Bone marrow (tissue), 2 donors: ENCODE data around the gene ACVR2B.

Experiments used
- DNase-seq, 2 donors: peaks; one replicate each; lab custom pipeline; 2025; lab: John Stamatoyannopoulos, UW

Gene ACVR2B

DNA sequence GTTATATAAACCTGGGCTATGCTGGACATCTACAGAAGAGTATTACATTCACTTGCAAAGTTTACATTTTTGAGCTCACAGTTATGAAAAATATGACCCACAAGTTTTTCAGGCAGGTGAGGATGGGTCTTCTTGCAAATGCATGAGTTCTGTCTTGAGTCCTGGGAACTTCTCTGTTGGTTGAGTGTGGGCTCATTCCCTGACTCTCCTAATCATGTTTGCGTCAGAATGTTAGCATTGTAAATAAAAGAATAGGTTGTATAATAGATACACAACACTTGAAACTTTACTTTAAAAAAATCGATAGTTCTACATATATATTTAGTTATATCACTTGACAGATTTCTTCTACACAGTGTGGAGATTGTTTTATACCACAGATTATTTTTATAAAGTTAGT lies 35.3 kb downstream of the ACVR2B start:
- no peak for DNase-seq

DNA sequence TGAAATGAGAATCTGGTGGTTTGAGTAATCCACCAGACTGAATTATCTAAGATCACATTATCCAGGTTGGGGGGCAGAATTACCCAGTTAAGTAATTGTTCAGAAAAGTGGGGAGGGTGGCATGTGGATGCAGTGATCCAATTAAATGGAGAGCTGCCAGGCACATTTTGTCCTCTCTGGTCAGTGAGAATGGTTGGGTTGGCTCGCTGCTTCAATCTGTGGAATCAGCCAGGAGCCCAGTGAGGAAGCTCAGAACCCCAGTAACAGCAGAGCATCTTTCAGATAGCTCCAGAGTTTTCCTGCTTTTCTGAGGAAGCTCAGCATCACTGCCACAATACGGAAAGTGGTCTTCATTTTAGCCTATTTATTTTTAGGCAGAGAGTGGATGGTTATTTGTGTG lies 36.1 kb downstream of the ACVR2B start:
- no peak for DNase-seq

DNA sequence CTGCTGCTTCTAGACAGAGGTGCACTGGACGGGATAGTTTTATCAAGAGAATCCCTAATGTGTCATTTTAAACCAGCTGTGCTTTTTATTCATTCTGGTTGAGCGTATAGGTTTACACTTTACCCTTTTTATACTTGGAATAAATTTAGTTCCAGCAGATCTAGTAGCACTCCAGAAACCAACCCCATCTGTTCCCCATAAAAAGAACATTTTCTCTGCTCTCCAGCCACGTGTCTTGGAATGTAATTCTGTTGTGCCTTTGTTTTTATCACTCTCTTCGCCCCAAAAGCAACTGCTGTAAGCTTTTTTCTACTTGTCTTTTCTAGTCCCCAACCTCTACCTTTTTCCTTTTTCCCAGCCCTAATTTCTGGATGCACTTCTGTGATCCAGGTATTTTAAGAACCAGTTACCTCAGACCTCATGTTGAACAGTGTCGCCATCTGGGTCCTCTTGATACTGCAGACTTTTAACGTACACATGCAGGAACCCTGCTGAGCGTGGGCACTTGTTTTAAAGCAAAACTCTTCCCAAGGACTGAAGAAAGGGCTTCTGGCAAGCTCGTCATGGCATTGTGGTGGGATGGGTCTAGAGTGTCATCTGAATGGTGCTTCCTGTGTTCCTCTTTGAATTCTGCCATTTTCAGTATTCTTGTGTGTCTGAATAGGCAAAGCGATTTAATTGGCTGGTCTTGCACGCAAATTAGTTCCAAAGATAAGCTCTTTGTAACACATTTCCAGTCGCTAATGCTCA lies 36.8 kb downstream of the ACVR2B start:
- DNase-seq, result no peak

DNA sequence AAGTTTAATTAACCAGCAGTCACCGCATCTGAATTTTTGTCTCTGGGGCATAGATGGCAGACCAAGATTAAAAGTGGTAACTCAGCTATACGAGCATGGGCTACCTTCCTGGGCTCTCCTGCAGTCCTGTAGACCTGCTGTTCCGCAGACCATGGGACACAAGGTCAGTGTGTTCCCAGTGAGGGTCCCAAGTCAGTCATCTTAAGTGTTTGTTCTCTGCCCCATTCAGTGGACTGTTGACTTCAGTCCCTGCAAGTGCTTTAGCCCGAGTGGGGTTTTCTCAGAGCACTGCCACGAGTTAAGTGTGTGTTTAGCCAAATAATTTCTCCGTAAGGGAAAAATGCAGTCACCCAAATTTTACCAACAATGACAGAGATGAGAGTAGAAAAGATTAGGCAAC lies 37.5 kb downstream of the ACVR2B start:
- no peak for DNase-seq

DNA sequence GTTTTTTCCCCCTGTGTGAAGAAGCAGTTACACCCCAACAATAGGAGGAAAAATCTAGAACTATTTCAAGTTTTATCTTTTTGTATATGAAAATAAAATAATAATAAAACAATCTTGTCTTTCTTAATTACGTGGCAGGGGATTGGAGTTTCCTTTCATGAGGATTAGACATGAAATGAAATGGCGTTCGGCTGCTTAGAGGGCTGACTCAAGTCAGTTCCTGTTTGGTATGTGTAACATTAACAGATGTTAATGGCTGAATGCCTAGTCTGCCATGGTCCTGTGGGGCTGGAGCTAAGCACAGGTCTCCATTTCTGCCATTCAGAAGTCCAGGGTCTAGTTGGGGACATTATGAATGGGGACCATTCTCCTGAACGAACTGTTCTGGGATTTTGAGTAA lies 39.3 kb downstream of the ACVR2B start:
- no peak for DNase-seq

DNA sequence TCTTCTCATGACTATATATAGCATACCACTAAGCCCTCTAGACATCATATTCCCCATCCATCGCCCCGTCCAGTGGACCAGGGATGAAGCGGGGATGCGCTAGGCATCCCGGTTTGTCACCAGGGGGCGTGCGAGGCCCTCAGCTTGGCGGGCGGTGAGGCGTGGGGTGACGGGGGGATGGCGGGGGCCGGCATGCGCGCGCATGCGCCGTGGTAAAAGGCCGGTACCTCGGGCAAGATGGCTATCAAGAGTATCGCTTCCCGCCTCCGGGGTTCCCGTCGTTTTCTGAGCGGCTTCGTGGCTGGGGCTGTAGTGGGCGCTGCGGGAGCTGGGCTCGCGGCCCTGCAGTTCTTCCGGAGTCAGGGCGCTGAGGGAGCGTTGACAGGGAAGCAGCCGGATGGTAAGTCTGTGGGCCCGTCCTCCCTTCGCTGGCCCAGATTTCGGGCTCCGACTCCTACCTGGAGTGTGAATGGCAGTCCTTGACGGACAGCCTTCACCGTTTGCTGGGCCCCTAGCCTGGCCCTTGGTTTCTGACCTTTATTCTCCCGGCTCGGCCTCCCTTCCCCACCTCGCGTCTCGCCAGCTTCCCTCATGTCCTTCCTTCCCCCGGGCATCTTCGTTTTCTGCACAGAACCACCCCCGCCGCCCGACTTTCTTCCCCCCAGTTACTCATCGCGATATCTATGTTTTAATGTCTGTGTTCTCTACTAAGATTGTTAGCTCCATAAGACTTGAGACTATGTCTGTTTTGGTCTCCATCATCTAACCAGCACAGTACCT lies 42.6 kb downstream of the ACVR2B start, which contains the start of gene EXOG:
TSS of gene EXOG (plus strand) at position 210 of the 780 bp plus-strand sequence. CDS start at position 238, 28 bp downstream.
- DNase-seq, result peak; percentile 81 to 92

DNA sequence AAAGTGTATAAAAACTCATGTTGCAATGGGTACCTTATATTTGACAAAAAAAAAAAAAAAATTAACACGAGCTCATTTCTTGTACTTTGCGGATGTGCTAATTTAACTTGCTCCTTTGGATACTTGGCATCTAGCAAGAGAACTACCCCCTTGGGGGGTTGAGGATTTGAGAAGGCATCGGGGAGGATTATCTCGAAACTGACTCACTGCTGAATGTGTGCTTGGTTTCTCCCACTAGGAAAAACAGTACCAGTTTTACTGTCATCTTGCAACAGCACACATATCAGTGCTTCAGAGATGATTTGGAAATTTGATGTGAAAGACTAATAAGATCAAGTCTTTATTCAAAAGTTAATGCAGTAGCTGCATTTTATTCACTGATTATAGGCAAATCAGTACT lies 43.3 kb downstream of the ACVR2B start:
- no peak for DNase-seq

DNA sequence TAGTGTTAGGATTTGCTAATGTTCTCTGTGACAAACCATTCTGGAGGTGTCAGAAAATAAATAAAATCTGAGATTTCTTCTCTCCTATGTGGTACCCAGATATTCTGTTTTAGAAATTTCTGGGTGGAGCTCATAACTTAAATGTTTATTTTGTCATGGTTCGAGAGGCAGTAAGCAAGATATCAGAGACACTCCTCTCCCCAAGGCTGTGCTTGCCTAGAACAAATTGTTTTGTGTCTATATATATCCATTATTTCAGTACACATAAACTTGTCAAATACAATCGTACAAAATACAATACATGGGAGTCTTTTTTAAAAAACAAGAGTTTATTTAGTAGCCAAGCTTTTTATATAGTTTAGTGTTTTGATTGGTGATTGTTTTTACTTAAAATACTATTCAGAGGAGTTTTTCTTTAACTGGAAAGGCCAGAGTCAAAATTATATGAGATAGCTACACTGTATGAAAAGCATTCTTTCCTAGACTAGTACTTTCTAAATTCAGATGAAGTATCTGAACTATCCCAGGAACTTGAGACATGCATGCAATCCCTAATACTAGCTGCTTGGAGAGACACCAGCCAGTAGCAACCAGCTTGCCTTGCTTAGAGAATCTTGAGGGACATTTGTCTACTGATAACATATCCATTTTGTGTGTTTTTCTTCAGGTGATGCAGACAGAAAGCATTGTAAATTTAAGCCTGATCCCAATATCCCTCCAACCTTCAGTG lies 47.2 kb downstream of the ACVR2B start:
- DNase-seq, result no peak

DNA sequence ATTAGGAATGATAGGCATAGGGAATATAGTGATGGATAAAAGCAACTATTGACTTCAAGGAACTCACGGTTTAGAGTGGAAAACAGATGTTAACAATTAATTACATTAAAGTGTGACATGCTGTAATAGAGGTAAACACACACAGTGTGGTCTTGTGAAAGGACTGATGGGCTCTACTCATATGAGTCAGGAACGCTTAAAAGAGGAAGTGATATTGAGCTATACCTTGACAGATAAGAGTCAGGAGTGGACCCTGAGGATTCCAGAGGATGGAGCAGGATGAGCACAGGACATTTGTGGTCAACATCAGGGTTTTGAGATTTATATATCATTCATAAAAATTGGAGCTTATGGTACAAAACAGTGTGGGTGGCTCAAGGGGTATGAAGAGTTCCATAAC lies 53.4 kb downstream of the ACVR2B start:
- no peak for DNase-seq

DNA sequence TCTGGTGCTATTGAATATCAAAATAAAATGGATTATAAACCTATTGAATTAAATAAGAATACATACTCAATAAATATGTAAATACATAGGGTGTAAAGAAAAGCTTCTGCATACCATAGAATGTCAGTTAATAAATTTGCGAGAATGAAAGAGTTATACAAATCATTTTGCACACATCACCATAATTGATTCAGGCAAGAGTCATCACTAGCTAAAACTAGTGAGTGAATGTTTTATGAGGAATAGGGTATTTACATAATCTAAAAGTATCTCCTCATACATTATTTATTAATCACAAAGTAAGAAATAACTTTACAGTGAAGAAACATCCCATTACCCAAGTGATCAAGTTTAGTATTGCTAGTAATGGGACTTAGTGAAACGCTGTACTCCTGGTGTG lies 56.0 kb downstream of the ACVR2B start:
- no peak for DNase-seq

DNA sequence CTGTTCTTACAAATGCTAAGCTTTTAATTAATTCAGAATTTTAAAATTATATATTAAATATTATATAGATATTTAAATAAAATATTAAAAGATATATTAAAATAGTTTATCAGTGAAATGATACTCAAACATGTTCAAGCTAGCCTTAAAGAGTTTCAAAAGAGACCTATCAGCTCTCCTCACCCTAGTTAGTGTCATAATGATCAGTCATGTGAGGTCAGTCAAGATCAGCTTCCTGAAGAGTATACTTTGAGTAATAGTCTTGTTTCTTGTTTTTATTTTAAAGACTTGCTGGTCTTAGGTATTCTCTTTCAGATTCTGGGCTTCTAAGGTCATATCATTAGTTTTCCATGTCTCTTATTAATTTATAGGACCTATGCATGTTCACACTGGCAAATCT lies 56.9 kb downstream of the ACVR2B start:
- no peak for DNase-seq

DNA sequence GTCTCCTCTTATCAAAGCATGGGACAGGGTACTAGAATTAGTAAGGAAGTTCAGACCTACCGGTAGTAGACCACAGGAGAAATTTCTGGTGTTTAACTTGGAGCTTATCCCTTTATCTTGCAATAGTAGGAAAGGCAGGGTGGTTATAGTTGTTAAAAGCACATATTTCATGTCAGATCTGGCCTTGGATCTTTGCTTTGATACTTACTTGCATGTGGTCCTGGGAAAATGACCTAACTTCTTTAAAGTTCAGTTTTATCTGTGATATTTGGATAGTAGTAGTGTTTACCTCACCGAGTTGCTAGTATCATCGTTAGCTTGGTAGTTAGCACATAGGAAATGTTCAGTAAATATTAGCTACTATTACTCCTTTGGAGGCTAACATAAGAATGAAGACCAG lies 57.9 kb downstream of the ACVR2B start:
- DNase-seq, result no peak

DNA sequence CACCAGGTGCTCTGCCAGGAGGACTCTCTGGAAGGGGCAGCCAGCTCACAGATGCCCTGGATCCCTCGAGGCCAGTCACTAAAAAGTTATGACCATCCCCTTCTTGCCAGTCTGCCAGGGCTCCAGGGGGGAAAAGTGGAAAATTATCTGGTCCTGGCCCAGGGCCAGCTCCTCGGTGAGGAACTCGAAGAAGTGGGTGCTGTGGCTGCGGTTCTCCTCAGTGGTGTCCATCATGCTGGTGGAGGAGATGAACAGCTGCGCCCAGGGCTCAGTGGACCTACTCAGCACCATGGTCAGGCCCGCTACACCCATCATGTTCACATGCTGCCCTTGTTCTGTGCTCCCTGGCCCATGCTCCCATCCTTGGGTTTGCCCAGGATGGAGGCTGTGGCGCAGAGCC lies 61.7 kb downstream of the ACVR2B start:
- DNase-seq, result no peak

DNA sequence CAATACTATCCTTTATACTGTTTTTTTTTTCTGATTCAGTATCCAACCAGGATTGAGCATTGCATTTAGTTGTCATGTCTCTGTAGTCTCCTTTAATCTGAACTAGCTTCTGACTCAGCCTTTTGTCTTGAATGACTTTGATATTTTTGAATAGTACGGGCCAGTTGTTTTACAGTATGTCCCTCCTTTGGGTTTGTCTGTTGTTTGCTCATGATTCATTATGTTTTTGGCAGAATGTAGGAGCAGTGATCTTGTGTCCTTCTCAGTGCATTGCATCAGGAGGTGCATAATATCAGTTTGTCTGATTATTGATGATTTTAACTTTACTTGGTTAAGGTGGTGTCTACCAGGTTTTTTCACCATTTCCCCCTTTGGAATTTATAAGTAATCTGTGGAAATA lies 63.0 kb downstream of the ACVR2B start:
- no peak for DNase-seq

DNA sequence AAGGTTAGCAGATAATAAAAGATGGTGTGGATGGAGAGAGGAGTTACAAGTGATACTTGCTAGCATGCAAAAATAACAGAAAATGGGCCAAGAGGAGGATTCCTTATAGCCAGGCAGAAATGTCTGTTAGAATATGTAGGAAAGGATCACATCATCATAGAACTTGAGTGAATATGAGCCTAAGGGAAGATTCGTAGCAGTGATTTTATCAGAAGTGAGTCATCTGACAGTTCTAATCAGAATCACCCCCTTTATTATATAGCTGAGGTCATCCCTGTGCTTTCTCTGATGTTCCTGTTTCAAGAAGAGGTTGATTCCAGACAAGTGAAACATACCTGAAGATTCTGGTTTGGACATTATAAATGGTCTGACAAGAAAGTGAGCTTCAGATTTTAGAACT lies 65.3 kb downstream of the ACVR2B start:
- no peak for DNase-seq

DNA sequence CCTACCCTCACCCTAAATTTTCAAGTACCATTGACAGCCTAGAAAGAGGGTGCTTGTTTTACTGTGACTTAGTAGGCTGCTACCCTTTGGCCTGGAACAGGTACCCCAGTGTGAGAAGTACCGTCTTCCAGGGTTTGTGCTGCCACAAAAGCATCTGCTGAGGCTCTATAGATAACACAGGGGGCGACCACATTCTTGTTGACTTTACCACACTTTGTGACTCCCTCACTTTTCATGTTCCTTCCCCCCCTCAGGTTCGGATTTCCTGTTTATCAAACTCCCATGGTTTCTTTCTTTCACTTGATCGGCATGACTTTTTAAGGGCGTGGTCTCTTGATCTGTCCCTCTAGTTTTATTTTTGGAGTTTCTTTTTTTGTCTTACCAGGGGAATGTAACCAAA lies 66.0 kb downstream of the ACVR2B start:
- no peak for DNase-seq

DNA sequence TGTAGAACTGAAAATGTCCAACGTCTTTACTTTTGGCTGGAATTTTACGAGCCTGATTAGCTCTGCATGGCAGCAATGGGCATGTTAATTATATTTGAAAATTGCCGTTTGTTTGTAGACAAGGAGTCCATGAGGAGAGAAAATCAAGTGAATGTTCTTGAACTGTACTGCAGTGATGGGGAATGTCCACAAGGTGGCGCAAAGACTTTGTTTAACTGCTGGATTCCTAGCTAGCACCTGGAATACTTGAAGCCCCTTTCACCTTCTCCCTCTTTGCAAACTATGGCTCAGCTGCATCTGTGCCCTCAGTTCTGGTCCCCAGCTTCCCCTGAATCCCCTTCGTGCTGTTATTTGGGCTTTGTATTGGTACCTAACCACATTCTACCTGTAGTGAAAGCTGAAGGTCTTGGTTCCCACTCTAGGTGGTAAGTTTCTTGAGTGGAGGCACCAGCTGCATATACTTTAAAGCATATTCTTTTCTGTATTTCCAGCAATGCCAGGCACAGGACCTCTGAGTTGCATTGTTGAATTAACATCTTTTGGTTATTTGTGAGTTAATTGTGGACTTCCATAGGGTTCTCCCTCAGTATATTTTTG lies 67.8 kb downstream of the ACVR2B start:
- peak; percentile 5 to 55 for DNase-seq

DNA sequence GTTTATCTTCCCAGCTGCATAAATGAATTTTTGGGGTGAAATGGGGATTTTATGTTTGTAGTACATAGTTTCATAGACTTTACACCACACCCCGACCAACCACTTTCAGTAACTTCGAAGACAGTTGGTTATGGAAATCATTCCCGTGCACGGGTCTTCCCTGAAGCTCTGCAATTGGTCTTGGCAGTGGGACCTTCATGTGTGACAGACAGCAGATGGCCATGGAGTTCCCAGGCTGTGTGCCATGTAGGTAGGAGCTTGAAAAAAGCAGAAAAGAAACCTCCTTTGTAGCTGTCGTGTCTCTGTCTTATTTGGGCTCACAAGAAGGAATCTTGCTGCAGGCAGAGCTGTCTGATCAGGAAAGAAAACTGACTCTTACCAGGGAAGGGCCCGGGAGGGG lies 68.3 kb downstream of the ACVR2B start:
- DNase-seq, result no peak

DNA sequence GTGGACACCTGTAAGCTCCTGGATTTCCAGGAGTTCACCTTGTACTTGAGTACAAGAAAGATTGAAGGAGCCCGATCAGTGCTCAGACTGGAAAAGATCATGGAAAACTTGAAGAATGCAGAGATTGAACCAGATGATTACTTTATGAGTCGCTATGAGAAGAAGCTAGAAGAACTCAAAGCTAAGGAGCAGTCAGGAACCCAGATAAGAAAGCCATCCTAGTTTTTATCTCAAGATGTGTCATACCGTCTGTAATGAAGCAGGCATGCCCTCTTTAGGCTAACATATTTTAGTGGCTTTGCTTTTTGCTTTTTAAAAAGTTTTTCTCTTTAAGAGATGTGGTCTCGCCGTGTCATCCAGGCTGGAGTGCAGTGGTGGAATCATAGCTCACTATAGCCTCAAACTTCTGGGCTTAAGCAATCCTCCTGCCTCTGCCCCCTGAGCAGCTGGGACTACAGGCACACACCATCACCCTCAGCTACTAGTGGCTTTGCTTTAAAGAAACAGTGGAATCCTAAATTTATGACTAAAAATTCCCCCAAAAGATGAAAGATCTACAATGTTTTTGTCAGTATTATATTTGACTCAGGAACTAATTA lies 70.5 kb downstream of the ACVR2B start:
- DNase-seq, result no peak

DNA sequence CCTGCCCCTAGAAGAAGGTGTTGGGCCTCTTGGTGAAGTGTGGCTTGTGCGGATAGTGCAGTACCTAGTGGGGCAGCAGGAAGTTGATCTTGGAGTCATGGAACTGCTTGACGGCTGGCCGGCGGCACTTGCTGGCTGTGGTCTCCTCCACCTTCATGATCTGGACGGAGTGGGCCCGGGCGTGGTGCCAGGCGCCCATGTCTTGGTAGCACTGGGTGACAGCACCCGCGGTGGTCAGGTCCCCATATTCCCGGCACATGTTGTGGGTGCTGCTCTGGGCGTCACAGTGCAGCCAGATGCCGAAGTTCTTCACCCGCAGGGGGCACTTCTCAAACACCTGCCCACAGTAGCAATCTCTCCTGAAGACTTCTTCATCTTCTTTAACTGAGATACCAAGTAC lies 73.1 kb downstream of the ACVR2B start:
- no peak for DNase-seq

DNA sequence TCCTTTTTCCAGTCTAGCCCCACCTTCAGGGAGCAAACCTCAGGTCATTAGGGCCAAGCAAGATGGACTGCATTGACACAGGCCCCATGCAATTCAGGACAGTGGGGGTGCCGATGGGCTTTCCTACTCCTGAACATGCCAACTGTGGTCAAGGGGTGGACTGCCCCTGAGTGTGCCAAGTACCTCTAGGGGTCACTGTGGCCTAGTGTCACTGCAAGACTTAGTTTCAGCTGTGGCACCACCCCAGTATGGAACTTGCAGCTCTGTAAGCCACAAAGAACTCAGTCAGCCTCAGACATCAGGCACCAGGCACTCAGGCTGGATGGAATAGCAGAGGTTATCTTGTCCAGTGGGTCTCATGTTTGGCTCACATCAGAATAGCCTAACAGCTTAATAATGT lies 74.8 kb downstream of the ACVR2B start:
- DNase-seq, result no peak

DNA sequence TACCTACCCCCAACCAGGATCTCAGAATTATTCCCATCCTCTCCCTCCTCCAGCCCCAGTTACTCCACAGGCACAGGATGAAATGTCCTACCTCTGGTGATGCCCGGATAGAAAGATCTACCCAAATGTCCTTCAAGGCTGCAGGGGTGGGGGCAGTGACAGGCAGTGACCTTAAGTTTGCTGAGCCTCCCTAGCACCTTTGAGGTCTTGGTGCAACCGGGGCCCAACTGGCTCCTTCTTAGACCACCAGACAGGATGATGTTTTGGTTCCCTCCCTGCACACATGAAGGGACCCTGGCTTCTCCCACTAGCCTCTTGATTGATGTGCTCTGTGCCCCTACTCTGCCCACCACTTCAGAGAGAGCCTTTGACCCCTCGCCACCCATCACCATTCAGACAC lies 78.8 kb downstream of the ACVR2B start:
- no peak for DNase-seq
